Fibroblast of gingiva (primary cell): Measurements from ENCODE around the gene NLRP4.

Source experiments
- DNase-seq: peaks from one replicate; pipeline ENCODE4 v3.0.0-alpha.2; 2011; ENCODE audit warnings: low read depth

Gene NLRP4, protein sequence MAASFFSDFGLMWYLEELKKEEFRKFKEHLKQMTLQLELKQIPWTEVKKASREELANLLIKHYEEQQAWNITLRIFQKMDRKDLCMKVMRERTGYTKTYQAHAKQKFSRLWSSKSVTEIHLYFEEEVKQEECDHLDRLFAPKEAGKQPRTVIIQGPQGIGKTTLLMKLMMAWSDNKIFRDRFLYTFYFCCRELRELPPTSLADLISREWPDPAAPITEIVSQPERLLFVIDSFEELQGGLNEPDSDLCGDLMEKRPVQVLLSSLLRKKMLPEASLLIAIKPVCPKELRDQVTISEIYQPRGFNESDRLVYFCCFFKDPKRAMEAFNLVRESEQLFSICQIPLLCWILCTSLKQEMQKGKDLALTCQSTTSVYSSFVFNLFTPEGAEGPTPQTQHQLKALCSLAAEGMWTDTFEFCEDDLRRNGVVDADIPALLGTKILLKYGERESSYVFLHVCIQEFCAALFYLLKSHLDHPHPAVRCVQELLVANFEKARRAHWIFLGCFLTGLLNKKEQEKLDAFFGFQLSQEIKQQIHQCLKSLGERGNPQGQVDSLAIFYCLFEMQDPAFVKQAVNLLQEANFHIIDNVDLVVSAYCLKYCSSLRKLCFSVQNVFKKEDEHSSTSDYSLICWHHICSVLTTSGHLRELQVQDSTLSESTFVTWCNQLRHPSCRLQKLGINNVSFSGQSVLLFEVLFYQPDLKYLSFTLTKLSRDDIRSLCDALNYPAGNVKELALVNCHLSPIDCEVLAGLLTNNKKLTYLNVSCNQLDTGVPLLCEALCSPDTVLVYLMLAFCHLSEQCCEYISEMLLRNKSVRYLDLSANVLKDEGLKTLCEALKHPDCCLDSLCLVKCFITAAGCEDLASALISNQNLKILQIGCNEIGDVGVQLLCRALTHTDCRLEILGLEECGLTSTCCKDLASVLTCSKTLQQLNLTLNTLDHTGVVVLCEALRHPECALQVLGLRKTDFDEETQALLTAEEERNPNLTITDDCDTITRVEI

DNA sequence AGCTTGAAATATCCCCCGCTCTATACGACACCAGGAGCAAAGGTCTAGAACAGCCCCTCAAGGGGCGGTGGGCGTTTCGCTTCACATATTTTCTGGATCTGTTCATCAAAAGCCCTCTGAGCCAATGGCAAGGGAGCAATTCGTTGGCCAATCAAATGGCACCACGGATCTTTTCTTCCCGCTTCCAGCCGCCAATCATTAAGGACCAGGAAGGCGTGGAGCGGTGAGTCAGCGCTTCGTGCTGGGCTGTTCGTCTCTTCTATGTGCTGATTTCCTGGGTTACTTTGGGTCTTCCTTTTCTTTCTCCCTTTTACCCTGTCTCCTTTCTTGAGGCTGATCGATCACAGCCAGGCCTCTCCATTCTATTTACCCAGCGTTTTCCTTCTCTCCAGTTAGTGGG, at the start of gene NLRP4:
NLRP4 (plus strand) TSS at position 201 of the 400 bp plus-strand sequence. CDS start 15,541 bp downstream, outside the sequence.
- no peak for DNase-seq

DNA sequence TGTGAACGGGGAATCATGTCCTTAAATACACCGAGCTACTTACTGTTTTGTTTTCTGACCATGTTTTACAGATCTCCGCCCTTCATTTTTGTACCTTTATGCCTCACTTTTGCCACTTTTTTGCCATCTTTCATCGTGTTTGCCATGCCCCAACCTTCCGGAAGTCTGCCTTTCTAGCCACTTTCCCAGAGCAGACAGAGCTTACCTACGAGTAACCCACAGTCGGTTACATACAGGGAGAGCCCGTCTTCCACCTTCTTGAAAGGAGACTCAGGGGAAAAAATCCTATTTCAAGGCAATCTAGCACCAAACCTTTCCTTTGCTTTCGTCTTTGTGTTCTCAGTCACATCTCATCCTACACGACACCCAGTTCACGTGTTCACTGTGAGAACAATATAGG, 41.3 kb upstream of the NLRP4 start:
- no peak for DNase-seq

DNA sequence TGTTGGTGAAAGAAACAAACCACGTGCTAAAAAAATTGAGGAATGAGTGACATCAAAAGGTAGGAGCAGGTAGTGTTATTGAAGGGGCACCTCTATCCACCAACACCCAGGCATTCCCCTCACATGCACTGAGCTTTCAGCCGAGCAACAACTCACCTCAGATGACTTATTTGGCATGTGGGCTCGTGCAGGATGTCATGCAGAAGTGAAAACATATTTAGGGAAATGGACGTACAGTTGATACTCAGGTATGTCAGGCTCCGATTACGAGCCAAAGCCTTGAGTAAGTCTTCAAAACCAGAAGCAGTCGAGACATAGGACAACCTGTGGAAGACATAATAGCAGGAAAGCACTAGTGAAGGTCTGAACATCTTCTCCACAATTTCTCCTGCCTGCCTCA, 34.9 kb upstream of the NLRP4 start:
- no peak for DNase-seq

DNA sequence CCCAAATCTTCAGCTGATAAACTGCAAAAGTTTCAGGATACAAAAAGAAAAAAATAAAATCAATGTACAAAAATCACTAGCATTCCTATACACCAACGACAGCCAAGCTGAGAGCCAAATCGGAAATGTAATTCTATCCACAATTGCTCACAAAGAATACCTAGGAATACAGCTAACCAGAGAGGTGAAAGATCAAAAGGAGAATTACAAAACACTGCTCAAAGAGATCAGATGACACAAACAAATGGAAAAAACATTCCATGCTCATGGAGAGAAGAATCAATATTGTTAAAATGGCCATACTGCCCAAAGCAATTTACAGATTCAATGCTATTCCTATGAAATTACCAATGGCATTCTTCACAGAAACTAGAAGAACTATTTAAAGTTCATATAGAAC, 34.1 kb upstream of the NLRP4 start:
- no peak for DNase-seq

DNA sequence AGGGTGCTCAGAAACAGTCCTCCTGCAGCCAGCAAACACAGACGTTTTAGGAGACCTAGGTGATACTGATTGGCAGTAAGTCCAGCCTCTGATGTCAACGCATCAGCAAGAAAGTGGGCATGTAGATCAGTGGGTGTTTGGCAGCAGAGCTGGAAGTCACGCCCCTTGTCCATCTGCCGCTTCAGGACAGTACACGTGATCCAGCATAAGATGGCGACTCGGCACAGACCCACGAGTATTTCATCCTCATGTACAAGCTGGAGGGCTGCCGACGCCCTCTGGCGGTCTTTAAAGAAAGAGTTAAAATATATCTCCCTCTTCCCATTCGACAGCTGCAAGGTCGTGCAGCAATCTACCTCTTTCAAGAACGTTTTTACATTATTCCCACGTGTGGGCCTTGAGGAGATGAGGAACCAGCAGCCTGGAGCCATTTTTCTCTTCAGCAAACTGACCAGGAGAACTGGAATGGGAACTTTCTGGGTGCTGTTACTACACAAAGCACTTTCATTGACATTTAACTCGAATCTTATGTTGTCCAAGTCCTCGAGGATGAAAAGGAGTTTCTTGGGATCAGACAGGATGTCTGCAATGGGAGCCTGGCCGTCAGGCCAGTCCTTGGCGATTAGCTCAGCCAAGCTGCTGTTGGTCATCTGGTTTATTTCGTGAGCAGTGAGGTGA, 26.8 kb upstream of the NLRP4 start:
- DNase-seq = no peak

DNA sequence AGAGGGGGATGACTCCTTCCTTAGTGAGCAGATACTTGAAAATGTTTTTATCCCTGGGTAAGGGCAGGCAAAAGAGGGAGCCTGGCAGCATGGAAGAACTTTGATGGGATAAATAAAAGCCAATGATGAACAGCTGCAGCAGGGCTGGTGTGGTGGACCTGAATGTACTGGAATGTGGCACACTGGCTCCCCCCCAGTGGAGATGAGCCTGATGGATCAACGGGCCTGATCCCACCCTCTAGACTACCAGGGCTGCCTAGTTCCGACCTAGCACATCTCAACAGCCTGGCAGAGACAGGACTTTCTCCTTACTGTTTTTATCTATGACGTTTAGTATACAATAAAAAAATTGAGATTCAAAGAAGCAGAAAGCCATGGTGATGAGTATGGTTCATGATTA, 25.0 kb upstream of the NLRP4 start:
- DNase-seq = no peak

DNA sequence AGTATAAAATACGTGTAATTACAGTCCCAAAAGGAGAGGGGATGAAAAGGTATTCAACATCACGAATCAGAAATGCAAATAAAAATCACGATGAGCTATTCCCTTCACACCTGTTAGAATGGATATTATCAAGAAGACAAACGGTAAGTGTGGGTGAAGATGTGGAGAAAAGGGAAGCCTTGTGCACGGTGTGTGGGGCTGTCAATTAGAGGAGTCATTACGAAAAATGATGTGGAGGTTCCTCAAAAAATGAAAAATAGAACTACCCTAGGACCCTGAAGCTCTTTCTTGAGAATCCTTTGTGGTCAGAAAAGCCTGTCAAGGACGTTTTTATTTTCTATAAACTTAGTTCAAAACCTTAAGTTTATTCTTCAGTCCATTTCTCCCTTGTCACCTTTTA, 23.9 kb upstream of the NLRP4 start:
- no peak for DNase-seq

DNA sequence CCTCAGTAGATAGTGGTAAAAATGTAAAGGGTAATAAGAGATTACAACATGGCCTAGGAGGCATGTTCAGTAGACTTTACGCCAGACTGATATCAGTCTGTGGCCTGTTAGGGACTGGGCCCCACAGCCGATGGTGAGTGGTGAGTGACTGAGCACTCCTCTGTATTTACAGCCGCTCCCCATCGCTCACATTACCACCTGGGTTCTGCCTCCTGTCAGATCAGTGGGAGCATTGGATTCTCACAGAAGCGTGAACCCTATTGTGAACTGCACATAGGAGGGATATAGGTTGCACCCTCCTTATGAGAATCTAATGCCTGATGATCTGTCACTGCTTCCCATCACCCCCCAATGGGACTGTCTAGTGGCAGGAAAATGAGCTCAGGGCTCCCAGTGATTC, 22.4 kb upstream of the NLRP4 start:
- DNase-seq = no peak

DNA sequence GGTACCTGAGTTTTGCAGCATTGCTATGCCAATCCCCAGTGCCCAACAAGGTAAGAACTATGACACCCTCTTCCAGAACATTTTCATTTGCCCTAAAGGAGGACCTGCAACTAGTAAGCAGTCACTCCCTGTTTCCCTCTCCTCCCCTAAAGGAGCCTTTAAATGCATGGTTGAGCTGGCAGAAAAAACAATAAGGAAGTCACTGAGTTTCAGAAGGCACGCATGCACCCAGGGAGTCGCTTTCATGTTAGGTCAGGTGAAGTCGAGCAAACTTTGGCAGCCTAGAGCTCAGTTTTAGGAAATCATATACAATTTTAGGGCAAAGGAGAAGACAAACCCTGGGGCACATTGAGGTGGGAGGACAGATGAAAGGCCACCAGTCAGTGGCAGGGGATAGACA, 16.3 kb upstream of the NLRP4 start:
- no peak for DNase-seq

DNA sequence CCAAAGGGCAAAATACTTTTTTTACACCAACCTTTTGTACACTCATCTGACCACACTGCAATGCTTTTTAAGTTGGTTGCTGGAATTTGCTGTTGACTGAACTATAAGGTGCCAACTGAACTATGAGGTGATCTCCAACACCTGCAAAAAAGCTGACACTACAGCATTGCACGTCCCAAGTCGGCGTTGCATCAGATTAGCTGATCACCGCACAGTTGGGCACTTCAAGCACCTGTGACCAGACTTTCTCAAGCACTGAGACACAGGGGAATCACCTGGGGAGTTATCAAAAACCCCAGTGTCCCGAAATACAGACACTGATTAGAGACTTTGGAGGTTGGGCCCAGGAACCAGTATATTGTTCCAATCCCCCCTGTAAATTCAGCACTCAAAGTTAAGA, 5.7 kb upstream of the NLRP4 start:
- DNase-seq = no peak

DNA sequence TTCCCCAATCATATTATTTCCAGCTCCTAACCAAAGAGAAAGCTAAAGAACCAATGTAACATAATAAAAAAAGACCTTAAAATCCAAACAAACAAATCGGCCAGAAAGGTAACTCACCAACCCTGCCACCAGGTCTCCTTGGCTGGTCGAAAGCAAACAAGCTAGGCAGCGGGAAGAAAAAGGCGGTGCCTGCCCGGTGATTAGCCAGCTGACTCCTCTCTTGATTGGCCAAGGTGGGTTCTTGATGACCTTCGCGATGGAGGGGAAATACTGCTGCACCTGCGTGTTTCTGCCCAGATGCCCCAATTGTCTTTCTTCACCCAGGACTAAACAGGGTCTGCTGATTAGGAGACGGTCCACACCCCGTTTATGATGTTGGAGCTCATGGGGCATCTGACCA, 4.5 kb upstream of the NLRP4 start, which contains the start of gene NLRP11:
NLRP11 (minus strand) TSS at position 154 of the 400 bp plus-strand sequence. CDS start 13,825 bp downstream, outside the sequence.
- no peak for DNase-seq

DNA sequence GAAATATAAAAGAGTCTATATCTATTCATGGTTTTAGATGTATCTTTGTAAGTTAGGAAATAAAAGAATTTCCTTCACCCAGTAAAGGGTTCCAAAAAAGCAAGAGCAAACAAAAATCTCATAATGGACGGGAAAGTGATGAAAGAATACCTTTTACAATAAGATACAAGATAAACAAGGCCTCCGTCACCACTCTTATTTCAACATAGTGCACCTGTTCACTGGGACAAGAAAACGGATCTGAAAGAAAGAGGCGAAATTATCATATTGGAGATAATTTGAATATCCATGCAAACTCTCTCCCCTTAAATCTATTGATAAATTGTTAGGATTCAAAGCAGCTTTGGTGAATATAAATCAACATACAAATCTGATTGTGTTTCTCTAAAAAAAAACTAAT, 3.7 kb upstream of the NLRP4 start:
- DNase-seq = no peak

DNA sequence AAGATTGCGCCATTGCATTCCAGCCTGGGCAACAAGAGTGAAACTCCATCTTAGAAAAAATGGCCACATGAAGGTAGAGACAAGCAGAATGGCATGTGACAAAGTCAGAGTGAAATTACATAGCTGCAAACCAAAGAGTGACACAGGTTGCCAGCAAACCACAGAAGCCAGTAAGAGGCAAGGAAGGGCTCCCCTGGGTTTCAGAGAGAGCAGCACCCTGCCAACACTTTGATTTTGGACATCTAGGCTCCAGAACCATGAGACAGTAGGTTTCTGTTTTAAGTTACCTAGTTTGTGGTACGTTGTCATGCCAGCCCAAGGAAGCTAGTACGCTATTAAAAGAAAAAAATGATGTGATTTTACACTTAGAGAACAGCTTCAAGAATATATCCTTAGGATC, 1.9 kb downstream of the NLRP4 start:
- DNase-seq = no peak

DNA sequence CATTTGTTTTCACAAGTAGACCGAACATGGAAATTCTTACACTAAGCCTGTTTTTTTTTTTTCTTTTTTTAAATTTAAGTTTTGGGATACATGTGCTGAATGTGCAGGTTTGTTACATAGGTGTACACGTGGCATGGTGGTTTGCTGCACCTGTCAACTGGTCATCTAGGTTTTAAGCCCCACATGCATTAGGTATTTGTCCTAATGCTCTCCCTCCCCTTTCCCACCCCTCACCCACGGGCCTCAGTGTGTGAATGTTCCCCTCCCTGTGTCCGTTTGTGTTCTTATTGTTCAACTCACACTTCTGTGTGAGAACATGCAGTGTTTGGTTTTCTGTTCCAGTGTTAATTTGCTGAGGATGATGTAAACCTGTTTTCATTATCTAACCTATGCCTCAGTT, 2.6 kb downstream of the NLRP4 start:
- DNase-seq = no peak

DNA sequence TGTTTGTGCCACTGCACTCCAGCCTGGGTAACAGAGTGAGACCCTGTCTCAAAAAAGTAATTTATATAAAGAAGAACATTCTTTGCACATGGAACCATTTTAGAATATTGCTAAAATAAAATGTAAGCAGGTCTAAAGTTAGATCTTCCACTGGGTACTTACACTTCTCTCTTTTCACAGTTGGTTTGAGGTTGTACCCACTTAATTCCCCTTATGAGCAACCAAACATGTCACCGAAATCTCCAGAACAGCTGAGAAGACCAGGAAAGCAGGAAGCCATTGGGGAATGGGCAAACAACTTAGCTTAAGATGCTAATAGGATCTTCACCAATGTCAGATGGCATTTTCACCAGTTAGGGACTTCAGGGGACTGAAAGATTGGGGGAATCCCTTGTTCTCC, 18.8 kb downstream of the NLRP4 start:
- no peak for DNase-seq

DNA sequence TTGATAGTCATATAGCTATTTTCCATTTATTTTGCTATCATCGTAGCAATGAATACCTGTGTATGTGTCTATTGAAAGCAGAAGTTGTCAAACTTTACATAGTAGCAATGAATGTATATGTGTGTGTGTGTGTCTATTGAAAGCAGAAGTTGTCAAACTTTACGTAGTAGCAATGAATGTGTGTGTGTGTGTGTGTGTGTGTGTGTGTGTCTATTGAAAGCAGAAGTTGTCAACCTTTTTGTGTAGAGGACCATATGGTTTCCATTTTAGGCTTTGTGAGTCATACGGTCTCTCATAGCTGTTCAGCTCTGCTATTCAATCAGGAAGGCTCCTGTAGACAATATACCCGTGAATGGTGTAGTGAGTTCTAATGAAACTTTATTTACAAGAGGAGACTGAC, 20.8 kb downstream of the NLRP4 start:
- DNase-seq = no peak

DNA sequence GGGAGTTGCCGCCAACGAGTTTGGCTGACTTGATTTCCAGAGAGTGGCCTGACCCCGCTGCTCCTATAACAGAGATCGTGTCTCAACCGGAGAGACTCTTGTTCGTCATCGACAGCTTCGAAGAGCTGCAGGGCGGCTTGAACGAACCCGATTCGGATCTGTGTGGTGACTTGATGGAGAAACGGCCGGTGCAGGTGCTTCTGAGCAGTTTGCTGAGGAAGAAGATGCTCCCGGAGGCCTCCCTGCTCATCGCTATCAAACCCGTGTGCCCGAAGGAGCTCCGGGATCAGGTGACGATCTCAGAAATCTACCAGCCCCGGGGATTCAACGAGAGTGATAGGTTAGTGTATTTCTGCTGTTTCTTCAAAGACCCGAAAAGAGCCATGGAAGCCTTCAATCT, 21.6 kb downstream of the NLRP4 start:
- no peak for DNase-seq

DNA sequence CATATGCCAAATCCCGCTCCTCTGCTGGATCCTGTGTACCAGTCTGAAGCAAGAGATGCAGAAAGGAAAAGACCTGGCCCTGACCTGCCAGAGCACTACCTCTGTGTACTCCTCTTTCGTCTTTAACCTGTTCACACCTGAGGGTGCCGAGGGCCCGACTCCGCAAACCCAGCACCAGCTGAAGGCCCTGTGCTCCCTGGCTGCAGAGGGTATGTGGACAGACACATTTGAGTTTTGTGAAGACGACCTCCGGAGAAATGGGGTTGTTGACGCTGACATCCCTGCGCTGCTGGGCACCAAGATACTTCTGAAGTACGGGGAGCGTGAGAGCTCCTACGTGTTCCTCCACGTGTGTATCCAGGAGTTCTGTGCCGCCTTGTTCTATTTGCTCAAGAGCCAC, 22.1 kb downstream of the NLRP4 start:
- DNase-seq = no peak

DNA sequence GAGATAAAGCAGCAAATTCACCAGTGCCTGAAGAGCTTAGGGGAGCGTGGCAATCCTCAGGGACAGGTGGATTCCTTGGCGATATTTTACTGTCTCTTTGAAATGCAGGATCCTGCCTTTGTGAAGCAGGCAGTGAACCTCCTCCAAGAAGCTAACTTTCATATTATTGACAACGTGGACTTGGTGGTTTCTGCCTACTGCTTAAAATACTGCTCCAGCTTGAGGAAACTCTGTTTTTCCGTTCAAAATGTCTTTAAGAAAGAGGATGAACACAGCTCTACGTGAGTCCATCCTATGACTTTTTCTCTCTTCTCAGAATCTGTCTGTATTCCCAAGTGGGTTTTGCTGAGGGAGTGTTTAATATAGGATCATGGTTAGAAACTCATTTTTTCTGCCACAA, 22.6 kb downstream of the NLRP4 start:
- DNase-seq = no peak

DNA sequence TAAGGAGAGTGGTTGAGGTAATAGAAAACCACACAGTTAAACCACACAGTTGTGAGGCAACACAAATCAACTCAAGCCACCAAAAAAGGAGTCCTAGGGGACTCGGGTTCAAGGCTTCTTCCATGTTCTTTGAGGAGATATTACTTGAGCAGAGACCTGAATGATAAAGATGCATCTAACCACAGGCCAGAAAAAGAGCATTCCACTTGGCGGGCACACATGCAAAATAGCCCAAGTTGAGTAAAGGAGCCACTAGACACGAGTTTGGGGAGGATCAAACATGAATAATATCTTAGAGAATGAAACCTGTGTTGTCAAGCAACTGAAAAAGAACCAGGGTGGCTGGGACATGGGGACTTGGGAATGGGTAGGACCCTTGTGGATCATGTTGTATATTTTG, 30.2 kb downstream of the NLRP4 start:
- no peak for DNase-seq

DNA sequence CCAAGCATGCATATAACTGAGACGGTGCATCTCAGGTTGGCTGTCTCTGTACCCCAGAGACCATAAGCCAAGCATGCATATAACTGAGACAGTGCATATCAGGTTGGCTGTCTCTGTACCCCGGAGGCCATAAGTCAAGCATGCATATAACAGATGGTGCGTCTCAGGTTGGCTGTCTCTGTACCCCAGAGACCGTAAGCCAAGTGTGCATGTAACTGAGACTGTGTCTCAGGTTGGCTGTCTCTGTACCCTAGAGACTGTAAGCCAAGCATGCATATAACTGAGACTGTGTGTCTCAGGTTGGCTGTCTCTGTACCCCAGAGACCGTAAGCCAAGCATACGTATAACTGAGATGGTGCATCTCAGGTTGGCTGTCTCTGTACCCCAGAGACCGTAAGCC, 30.8 kb downstream of the NLRP4 start:
- no peak for DNase-seq

DNA sequence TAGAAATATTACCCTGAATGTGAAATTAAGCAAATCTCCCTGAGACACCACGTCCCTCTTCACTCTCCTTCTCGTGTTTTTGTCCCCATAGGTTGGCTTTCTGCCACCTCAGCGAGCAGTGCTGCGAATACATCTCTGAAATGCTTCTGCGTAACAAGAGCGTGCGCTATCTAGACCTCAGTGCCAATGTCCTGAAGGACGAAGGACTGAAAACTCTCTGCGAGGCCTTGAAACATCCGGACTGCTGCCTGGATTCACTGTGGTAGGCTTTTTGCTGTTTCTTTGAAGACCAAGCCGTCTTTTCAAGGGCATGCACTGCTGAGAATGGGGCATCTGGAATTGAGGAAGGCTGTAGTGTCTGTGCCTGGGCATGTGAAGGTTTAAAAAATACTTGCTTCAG, 34.4 kb downstream of the NLRP4 start:
- no peak for DNase-seq
